ENCODE data around the gene QTRT2.

DNA sequence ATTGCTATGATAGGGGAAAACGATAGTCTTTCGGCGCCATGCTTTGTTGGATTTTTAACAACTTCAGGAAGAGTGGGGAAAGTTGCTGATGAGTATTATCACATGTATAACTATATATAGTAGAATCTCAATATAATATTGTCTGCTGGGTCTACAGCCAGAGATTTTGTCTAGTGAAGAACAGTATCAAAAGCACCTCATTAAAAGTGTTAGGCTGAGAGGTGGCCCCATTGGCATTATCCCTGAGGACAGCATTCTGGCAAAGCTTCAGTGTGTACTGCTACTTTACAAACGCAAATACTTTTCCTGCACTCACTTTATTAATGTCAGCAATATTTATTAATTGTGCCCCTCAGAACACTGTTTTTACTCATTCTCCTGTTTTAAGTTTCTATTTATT is 11.8 kb downstream of the QTRT2 start:
- TF ChIP-seq CTCF (conservative IDR thresholded peaks at IDR 0.05; ENCODE audit: low read length): no peak
- no peak for TF ChIP-seq EZH2phosphoT487 (IDR thresholded peaks at IDR 0.05; ENCODE audit: borderline replicate concordance, low read depth, low read length)

Data from OCI-LY7 (cell line).